Neural progenitor cell (in vitro differentiated cells): Measurements from ENCODE around the gene PLAC1.

Experiments
- EZH2 ChIP-seq: fragments of 200-600 bp; sonication (generic); IDR thresholded peaks from 2 replicates; pipeline ENCODE4 v1.6.1; 2017; ENCODE audit warnings: antibody characterized with exemption, mild to moderate bottlenecking, moderate library complexity
- EZH2phosphoT487 ChIP-seq: fragments of 200-600 bp; sonication (generic); IDR thresholded peaks from 2 replicates; pipeline ENCODE4 v1.6.1; 2017; ENCODE audit warnings: antibody characterized with exemption
- TF ChIP-seq, protein P1 (sequence below): fragments of 200-600 bp; sonication (generic); IDR thresholded peaks from 2 replicates; pipeline ENCODE4 v1.5.1; 2017; ENCODE audit warnings: antibody characterized with exemption, mild to moderate bottlenecking

DNA sequence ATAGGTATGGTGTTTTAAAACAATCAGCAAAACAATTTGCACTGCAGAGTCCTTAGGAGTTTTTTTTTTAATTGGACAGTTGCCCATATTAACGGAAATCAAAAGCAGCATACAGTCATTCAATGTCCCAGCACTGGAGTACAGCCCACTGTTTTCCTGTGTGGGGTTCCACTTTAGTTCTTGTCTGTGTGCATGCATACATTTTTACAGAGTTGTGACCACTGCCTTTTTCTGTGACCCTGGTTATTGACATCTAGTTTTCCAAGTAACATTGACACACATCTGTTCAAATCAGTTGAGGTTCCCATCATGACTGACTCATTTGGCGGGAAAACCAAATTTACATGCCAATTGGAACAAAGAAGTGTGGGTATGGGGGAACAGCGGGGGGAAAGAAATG lies 115.0 kb downstream of the PLAC1 start:
- TF ChIP-seq EZH2 (no peak), EZH2phosphoT487 (no peak)
- TF ChIP-seq, protein P1, sequence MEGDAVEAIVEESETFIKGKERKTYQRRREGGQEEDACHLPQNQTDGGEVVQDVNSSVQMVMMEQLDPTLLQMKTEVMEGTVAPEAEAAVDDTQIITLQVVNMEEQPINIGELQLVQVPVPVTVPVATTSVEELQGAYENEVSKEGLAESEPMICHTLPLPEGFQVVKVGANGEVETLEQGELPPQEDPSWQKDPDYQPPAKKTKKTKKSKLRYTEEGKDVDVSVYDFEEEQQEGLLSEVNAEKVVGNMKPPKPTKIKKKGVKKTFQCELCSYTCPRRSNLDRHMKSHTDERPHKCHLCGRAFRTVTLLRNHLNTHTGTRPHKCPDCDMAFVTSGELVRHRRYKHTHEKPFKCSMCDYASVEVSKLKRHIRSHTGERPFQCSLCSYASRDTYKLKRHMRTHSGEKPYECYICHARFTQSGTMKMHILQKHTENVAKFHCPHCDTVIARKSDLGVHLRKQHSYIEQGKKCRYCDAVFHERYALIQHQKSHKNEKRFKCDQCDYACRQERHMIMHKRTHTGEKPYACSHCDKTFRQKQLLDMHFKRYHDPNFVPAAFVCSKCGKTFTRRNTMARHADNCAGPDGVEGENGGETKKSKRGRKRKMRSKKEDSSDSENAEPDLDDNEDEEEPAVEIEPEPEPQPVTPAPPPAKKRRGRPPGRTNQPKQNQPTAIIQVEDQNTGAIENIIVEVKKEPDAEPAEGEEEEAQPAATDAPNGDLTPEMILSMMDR, result no peak
